Amygdala (tissue), 56 donors: ENCODE data around the gene CHIT1.

Source experiments
- DNase-seq, 56 donors: peaks; one replicate each; lab custom pipeline; 2025; lab: John Stamatoyannopoulos, UW

The CHIT1 gene

GRCh38 chr1:203177470-203178039, 51.9 kb downstream of the CHIT1 start:
- no peak for DNase-seq

- no peak for DNase-seq
Observed at GRCh38 chr1:203177036-203177405, 52.5 kb downstream of the CHIT1 start.

- no peak for DNase-seq
Observed at GRCh38 chr1:203176273-203177035, 53.0 kb downstream of the CHIT1 start.

DNA sequence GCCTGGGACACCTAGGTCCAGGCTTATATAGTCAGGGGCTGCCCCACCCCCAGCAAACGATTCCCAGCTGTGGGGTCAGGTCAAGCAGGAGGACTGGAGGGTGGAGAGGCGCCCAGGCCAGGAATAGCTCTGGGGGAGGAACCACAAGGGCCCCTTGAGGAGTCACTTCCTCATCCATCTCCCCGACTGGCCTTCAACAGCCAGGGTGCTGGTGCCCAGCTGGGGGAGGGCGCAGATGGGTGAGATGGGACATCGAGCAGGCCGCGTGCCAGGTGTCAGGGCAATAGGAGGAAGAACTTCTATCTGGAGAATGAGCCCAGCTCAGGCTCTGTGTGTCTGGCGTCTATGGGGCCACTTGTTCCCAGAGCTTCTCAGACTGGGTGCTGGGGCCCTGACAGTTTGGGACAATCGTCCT, 53.6 kb downstream of the CHIT1 start:
- DNase-seq, result peak in 17 of 56 donors; percentile 17 to 69 (median 36)

- DNase-seq, result no peak
Observed at GRCh38 chr1:203175237-203175826, 54.1 kb downstream of the CHIT1 start, which contains the start of gene MYBPH. Gene MYBPH (minus strand): TSS chr1:203175826. CDS start chr1:203175755, 71 bp downstream.

DNA sequence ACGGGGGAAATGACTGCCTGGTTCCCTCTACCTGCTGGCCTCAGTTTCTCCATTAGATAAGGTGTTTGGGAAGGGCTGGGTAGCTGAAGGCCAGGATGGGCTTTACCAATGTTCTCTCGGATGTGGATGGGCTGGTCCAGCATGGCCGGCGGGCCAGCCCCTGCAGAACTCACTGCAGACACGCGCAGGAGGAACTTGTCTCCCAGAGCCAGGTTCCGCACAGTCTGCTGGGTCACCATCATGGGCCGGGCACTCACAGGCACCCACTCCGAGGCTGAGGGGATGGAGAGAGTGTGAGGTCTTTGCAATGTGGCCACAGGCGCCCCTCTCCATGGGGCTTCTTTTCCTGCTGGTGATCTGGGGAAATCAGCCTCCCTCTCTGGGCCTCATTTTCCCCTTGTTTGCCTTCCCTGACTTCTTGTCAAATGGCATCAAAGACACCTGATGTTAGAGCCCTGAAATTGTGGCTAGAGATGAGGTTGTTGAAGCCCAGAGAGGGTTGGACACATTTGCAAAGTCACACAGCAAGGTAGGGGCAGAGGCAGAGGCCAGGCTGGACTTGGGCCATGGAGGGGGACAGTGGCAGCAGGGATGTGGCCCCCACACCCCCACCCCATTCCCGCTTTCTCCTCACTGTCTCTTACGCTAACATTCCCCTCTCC, 55.0 kb downstream of the CHIT1 start:
- no peak for DNase-seq

- no peak for DNase-seq
Observed at GRCh38 chr1:203173566-203173965, 55.9 kb downstream of the CHIT1 start.

DNA sequence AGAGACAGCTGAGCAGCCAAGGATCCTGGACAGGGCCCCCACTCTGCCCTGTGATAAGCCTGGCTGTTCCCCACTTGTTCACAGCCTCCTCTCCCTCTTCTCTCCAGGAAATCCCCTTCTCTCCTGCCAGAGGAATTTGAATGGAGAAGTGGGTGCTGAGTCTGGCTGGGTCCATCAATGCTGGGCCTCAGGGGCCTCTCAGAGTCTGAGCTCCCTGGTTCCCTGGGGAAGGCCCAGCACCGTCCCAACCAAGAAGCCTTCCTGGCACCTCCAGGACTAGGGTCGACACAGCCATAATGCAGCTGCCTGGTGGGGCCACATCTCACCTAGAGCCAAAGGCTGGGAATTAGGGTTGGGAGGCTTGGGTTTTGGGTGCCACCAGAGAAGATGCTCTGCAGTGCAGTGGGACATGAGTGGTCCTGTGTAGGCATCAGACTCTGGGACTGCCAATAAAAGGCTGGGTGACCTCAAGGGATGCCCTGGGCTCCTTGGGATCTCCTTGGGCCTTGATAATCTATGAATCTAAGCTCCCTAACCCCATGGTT, 56.4 kb downstream of the CHIT1 start:
- no peak for DNase-seq

DNA sequence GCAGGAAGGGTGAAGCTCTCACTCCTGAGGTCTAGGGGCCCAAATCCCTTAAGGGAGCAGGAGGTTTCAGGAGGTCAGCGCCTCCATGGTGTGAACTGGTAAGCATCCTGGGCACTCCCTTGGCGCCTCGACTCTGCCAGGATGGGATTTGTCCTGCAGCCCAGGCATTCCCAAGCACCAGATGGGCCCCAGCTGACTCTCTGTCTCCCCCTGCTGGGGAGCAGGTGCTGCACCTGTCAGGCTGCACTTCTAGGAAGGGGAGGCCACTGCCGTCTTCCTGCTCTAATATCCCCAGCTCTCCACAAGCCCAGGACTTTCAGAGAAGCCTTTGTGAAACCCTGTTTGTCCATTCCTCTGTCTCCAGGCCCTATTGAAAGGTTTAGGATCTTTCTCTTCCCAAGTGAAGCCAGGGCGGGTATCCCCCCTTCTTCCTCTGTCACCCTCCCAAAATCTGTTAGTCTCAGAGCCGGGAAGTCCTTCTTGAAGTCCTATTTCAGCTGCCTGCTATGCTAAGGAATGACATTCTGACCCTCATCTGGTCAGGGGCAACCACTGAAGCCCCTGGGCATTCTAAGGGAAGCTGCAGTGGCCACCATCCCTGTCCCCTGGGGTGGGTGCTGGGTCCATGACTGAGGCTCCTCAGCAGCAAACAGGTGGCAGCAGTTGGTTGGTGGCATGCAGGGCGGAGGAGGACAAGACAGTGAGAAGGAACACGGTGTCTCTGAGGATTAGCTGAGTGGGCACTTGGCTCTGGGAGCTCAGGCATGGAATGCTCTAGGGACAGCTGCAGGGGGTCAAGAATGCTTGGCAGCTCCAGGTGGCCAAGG, 57.1 kb downstream of the CHIT1 start:
- peak in 42 of 56 donors; percentile 21 to 81 (median 50) for DNase-seq

- no peak for DNase-seq
Observed at GRCh38 chr1:203171341-203172183, 57.9 kb downstream of the CHIT1 start.

DNA sequence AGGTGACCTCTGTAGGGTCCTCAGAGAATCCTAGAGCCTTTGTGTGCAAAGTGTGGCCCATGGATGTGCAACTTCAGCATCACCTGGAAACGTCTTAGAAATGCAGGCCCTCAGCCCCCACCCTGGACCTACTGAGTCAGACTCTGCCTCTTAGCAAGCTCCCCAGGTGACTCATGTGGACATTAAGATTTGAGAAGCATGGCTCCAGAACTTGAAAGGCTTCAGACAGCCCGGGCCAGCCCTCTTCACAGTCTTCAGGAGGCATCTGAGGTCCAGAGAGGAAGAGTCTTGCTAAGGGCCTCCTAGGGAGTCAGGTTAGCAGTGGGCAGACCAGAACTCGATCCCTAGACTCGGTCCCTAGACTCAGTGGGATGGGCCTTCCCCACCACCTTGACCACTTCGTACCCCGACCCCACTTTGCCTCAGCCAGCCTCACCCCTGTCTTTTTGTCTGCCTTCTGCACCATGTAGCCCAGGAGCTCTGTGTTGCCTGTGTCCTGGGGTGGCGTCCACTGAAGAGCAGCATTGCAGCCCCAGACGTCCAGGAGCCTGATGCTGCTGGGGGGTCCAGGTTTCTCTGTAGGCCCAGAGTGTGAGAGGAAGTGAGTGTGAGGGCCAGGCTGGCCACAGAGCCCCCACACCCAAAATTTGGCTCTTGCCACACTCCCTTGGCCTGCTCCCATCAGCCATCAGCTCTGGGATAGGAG, 58.7 kb downstream of the CHIT1 start:
- DNase-seq, result no peak

DNA sequence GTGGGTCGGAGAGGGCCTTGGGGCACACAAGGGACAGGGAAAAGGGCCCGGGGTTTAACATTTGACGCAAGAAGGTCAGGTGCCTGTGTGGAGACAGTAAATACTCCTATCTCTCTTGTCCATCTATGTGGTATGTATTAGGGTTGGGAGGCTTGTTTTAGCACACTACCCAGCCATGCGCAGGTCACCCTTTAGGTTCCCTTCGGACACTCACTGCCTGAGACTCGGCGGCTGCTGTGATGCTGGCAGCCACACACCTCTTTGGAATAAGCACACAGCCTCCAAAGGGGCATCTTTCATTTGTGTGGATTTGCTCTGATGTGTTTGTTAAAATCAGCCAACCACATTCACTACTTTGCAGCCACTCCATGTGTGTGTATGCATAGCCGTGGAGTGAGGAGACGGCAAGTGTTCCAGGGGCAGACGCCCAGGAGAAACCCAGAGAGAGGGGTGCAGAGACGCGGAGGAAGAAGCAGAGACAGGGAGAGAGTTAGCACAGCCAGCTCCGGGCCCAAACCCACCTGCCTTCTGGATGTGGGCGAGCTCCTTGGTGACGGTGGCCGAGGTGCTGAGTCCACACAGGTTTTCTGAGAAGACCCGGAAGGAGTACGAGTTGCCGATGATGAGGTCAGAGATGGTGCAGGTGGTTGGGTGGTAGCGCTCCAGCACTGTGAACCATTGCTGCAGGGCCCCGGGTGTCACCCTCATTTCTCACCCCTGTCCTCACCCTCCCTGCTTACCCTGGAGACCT, 59.5 kb downstream of the CHIT1 start:
- DNase-seq, result no peak

DNA sequence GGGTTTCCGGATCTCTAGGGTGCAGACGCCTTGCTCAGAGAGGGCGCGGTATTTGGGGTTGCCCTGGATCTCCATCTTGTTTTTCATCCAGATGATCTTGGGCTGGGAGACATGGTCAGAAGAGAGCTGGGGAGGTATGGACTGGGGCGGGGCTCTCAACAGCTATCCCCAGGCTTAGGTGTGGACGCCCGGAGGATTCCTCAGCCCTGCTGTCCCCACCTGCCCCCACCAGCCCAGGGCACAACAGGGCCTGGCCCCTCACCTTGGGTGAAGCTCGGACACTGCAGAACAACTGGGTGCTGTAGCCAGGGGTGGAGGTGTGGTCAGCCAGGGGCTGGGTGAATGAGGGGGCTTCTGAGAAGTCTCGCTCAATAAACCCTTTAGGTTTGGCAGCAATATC, 60.5 kb downstream of the CHIT1 start:
- DNase-seq, result no peak

DNA sequence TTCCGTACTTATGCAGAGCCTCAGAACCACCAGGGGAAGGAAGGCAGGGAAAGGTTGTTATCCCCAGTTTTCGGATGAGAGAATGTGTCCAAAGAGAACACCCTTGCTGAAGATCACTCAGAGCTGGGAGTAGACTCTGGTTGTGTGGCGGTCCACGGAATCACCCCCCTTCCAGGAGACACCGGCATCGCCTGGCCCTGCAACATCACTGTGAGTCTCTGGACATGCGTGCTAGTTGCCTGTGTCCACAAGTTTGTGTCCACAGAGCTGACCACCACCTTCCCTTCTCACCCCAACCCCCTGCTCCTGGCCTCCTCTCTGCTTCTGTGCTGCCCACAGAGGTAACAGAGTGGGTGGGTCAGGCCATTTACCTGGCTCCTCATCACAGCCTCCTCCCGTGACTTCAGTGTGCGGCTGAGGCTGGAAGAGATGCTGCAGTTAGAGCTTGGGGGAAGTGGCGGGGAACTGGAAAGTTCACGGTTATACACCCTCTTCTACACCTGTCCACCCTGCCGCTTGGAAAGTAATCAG, 61.2 kb downstream of the CHIT1 start:
- no peak for DNase-seq

DNA sequence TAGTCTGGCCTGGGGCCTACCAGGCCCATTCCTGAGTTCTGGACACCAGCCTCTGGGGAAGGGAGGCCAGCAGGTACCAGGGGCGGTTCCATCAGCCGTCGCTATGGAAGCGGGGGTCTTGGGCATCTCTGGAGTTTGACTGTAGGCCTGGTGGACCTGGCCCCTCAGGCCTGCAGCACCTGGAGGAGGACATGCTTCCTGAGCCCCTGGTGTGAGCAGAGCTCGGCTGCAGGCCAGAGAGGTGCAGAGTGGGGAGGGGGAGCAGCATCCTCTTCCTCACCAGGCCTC, 61.6 kb downstream of the CHIT1 start:
- no peak for DNase-seq

DNA sequence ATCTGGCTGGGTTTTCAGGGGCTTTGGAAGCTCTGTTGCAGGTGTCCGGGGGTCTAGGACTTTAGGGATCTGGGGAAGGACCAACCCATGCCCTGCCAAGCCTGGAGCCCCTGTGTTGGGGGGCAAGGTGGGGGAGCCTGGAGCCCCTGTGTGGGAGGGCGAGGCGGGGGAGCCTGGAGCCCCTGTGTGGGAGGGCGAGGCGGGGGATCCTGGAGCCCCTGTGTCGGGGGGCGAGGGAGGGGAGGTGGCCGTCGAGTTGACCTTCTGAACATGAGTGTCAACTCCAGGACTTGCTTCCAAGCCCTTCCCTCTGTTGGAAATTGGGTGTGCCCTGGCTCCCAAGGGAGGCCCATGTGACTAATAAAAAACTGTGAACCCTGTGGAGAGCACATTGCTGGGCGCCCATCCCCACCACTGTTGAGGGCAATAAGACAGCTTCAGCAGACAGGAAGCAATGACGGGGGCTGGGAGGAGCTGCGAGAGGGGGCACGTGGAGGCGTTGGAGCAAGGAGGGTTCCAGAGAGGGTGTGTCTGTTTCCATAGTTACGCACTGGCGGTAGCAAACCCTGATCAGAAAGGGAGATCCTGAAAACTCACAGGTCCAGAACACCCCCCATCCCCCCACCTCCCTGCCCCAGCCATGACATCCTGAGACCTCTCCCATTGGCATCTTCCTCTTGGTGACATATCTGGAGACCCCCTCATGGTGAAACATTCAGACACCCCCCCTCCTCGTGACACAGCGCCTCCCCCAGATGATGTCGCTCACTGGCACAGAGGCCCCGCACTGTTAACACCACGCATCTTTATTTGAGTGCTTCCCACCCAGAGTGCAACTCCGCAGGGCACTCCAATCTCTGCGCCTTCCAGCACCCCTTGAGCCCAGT, 62.2 kb downstream of the CHIT1 start:
- no peak for DNase-seq
